Esophagus muscularis mucosa (tissue), 4 donors: ENCODE results near the gene PATL2. TPM values are rescaled to one million over a fixed set of nuclear protein-coding genes. Genes with fewer than 3 reads are reported as not detected.
A peak's percentile ranks its signal among the peaks of the same experiment; 100 is the strongest.

Experiments used
- DNase-seq: peaks from one replicate; pipeline ENCODE4 v3.0.0-alpha.2; 2017; ENCODE audit errors: extremely low spot score
- H3K27ac ChIP-seq, 4 donors: fragments of 200-600 bp; sonication (generic); replicated peaks in 1 of 4; 1 replicate in 3 of 4; 2 replicates in 1 of 4; pipeline ENCODE4 v1.5.1; 2016 to 2019; ENCODE audit warnings: mild to moderate bottlenecking in 1 of 4
- H3K27me3 ChIP-seq, 4 donors: fragments of 200-600 bp; sonication (generic); one replicate each; pipeline versions ENCODE4 v1.5.1 to v1.6.0; 2016 to 2019
- H3K36me3 ChIP-seq, 4 donors: fragments of 200-600 bp; sonication (generic); one replicate each; pipeline ENCODE4 v1.5.1; 2016 to 2019
- H3K4me1 ChIP-seq, 4 donors: fragments of 200-600 bp; sonication (generic); one replicate each; pipeline ENCODE4 v1.5.1; 2016 to 2019
- H3K4me3 ChIP-seq, 4 donors: fragments of 200-600 bp; sonication (generic); 1 replicate in 2 of 4; 2 replicates in 2 of 4; pipeline ENCODE4 v1.5.1; 2016 to 2019; ENCODE audit warnings: mild to moderate bottlenecking in 4 of 4, moderate library complexity in 1 of 4
- H3K9me3 ChIP-seq, 4 donors: fragments of 200-600 bp; sonication (generic); 1 replicate in 3 of 4; 2 replicates in 1 of 4; pipeline ENCODE4 v1.5.1; 2016 to 2019
- CTCF ChIP-seq, 3 experiments: fragments of 200-600 bp in 2 of 3; fragments of 450-650 bp in 1 of 3; sonication (generic) in 2 of 3; IDR thresholded peaks; one replicate each; pipeline ENCODE4 v1.5.1; 2017 to 2019; ENCODE audit warnings: antibody characterized with exemption in 3 of 3, mild to moderate bottlenecking in 2 of 3, moderate library complexity in 1 of 3
- EP300 ChIP-seq: sonication (generic); formaldehyde crosslinking; IDR thresholded peaks from one replicate; pipeline ENCODE4 v1.6.1; 2017; ENCODE audit warnings: antibody characterized with exemption
- POLR2A ChIP-seq: fragments of 450-650 bp; IDR thresholded peaks from one replicate; pipeline ENCODE4 v1.6.1; 2017; ENCODE audit warnings: antibody characterized with exemption, moderate library complexity, mild to moderate bottlenecking, low read depth
- POLR2AphosphoS5 ChIP-seq, 2 donors: sonication (generic); formaldehyde crosslinking; IDR thresholded peaks; one replicate each; pipeline ENCODE4 v1.6.1; 2017; ENCODE audit warnings: antibody characterized with exemption in 2 of 2
- WGBS: methylation state at CpG from one replicate; pipeline ENCODE4 v1.1.5; 2018; 5-methylcytosine and 5-hydroxymethylcytosine counted together
- intact Hi-C: fragments of 100-400 bp; cut with DNase I; formaldehyde crosslinking; loops from one replicate; pipeline ENCODE4 v1.15.1; 2023
- total RNA-seq, 4 donors: library from RNA; depleted of rRNA; stranded (reverse); fragments of >200 nt; gene quantifications; one replicate each; pipeline versions ENCODE4 v1.1.0 to v1.2.1, GENCODE V29; 2016

Gene PATL2
- total RNA-seq, 4 donors from 2014 or later: 0.19 to 0.50 (median 0.41) TPM

- TF ChIP-seq EP300 (no peak), CTCF (IDR thresholded peaks at IDR 0.05) (peak; percentile 93 to 99 (median 97)), POLR2AphosphoS5 (IDR thresholded peaks at IDR 0.05) (peak; percentile 99), POLR2A (peak; percentile 90)
- intact Hi-C loops: loop anchor here (2.0 kb wide), 1 partner anchor 75 kb away; no protein-coding TSS in a partner anchor
Measured at GRCh38 chr15:44663410-44664308, 47.5 kb downstream of the PATL2 start, which contains the start of gene SPG11. Gene SPG11, minus strand, starts transcription at chr15:44663662. Its CDS starts 15 bp downstream, at chr15:44663647.

GRCh38 chr15:44662478-44663409 is 48.4 kb downstream of the PATL2 start:
- Histone ChIP-seq H3K4me3 (peak overlapping the region; percentile 78 to 99 (median 90)), H3K27ac (peak overlapping the region; percentile 93 to 100 (median 96)), H3K27me3 (no peaks in the 10 kb centered on the region), H3K36me3 (peaks cover 4 to 26% (median 18%) of the 10 kb centered on the region in 4 donors), H3K4me1 (peaks cover 18 to 24% (median 21%) of the 10 kb centered on the region in 4 donors), H3K9me3 (no peaks in the 10 kb centered on the region)
- intact Hi-C loops: loop anchor here (2.0 kb wide), 1 partner anchor 76 kb away; no protein-coding TSS in a partner anchor
- WGBS: 26% methylated on average over 20 of the region's 34 CpGs
- DNase-seq: no peak
- no peak for TF ChIP-seq EP300
- no peak for TF ChIP-seq POLR2A
- TF ChIP-seq CTCF (IDR thresholded peaks at IDR 0.05): no peak
- TF ChIP-seq POLR2AphosphoS5 (IDR thresholded peaks at IDR 0.05): no peak

More at GRCh38 chr15:44663410-44664308, 47.5 kb downstream of the PATL2 start, which contains the start of gene SPG11:
- 11% methylated on average over 41 of the region's 53 CpGs for WGBS
- H3K4me3 ChIP-seq: peak within 1 kb of the TSS; percentile 78 to 99 (median 90)
- H3K9me3 ChIP-seq: no peaks in the 10 kb centered on the region
- H3K27ac ChIP-seq: peak within 1 kb of the TSS; percentile 93 to 100 (median 96)
- peak; percentile 99 for DNase-seq
- peaks cover 18 to 24% (median 21%) of the 10 kb centered on the region in 4 donors for H3K4me1 ChIP-seq
- peaks cover 4 to 17% (median 14%) of the 10 kb centered on the region in 4 donors for H3K36me3 ChIP-seq
- H3K27me3 ChIP-seq: no peaks in the 10 kb centered on the region

- Histone ChIP-seq H3K4me3 (no peak overlapping the region), H3K4me1 (peaks cover 18 to 24% (median 21%) of the 10 kb centered on the region in 4 donors), H3K27ac (no peak overlapping the region), H3K9me3 (no peaks in the 10 kb centered on the region), H3K36me3 (peaks cover 4 to 38% (median 26%) of the 10 kb centered on the region in 4 donors), H3K27me3 (no peaks in the 10 kb centered on the region)
- DNase-seq: no peak
- TF ChIP-seq CTCF (IDR thresholded peaks at IDR 0.05) (no peak), EP300 (no peak), POLR2A (no peak), POLR2AphosphoS5 (IDR thresholded peaks at IDR 0.05) (no peak)
- intact Hi-C loops: no loop called here
Measured at GRCh38 chr15:44661576-44661975, 49.5 kb downstream of the PATL2 start.

GRCh38 chr15:44659056-44659455 is 52.1 kb downstream of the PATL2 start:
- H3K27ac ChIP-seq: no peak overlapping the region
- no peaks in the 10 kb centered on the region for H3K9me3 ChIP-seq
- no peak overlapping the region for H3K4me3 ChIP-seq
- intact Hi-C loops: no loop called here
- DNase-seq: no peak
- H3K27me3 ChIP-seq: no peaks in the 10 kb centered on the region
- H3K36me3 ChIP-seq: peaks cover 22 to 63% (median 45%) of the 10 kb centered on the region in 4 donors
- no peak for TF ChIP-seq POLR2AphosphoS5 (IDR thresholded peaks at IDR 0.05)
- no peak for TF ChIP-seq CTCF (IDR thresholded peaks at IDR 0.05)
- H3K4me1 ChIP-seq: peaks cover 15 to 24% (median 19%) of the 10 kb centered on the region in 4 donors
- 96% methylated on average over 3 of the region's 3 CpGs for WGBS
